Measurements from ENCODE around the gene SRD5A2.

GRCh38 chr2:31523871-31524492, 56.8 kb downstream of the SRD5A2 start:
- TF ChIP-seq CTCF (IDR thresholded peaks at IDR 0.05; ENCODE audit: low read depth, low read length, missing input control): peak; percentile 70
- TF ChIP-seq YY1 (IDR thresholded peaks at IDR 0.05): no peak
- TF ChIP-seq, protein P1, sequence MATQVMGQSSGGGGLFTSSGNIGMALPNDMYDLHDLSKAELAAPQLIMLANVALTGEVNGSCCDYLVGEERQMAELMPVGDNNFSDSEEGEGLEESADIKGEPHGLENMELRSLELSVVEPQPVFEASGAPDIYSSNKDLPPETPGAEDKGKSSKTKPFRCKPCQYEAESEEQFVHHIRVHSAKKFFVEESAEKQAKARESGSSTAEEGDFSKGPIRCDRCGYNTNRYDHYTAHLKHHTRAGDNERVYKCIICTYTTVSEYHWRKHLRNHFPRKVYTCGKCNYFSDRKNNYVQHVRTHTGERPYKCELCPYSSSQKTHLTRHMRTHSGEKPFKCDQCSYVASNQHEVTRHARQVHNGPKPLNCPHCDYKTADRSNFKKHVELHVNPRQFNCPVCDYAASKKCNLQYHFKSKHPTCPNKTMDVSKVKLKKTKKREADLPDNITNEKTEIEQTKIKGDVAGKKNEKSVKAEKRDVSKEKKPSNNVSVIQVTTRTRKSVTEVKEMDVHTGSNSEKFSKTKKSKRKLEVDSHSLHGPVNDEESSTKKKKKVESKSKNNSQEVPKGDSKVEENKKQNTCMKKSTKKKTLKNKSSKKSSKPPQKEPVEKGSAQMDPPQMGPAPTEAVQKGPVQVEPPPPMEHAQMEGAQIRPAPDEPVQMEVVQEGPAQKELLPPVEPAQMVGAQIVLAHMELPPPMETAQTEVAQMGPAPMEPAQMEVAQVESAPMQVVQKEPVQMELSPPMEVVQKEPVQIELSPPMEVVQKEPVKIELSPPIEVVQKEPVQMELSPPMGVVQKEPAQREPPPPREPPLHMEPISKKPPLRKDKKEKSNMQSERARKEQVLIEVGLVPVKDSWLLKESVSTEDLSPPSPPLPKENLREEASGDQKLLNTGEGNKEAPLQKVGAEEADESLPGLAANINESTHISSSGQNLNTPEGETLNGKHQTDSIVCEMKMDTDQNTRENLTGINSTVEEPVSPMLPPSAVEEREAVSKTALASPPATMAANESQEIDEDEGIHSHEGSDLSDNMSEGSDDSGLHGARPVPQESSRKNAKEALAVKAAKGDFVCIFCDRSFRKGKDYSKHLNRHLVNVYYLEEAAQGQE (IDR thresholded peaks at IDR 0.05): no peak
- peak; percentile 57 to 80 for TF ChIP-seq RAD21 (IDR thresholded peaks at IDR 0.05)
- TF ChIP-seq, protein P2, sequence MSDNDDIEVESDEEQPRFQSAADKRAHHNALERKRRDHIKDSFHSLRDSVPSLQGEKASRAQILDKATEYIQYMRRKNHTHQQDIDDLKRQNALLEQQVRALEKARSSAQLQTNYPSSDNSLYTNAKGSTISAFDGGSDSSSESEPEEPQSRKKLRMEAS (IDR thresholded peaks at IDR 0.05): no peak
- TF ChIP-seq TAF1 (conservative IDR thresholded peaks at IDR 0.05): no peak
- TF ChIP-seq EGR1 (IDR thresholded peaks at IDR 0.05; ENCODE audit: low read depth in 2 of 2): no peak
- TF ChIP-seq JUND (IDR thresholded peaks at IDR 0.05): no peak
- TF ChIP-seq GABPA (IDR thresholded peaks at IDR 0.05 in 1 of 2, conservative IDR thresholded peaks at IDR 0.05 in 1 of 2): no peak
- no peak for TF ChIP-seq SP1 (IDR thresholded peaks at IDR 0.05)
- TF ChIP-seq RXRA (IDR thresholded peaks at IDR 0.05): no peak
- TF ChIP-seq FOXA2 (IDR thresholded peaks at IDR 0.05): no peak
- TF ChIP-seq FOXA1 (IDR thresholded peaks at IDR 0.05): no peak
- TF ChIP-seq, protein P3, sequence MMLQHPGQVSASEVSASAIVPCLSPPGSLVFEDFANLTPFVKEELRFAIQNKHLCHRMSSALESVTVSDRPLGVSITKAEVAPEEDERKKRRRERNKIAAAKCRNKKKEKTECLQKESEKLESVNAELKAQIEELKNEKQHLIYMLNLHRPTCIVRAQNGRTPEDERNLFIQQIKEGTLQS (IDR thresholded peaks at IDR 0.05): no peak
